Bronchial epithelial cell (primary cell): ENCODE data around the gene USP21. TPM values are rescaled to one million over a fixed set of nuclear protein-coding genes. Genes with fewer than 3 reads are reported as not detected.

Experiments
- DNase-seq: peaks from one replicate; pipeline ENCODE4 v3.0.0-alpha.2; 2010; ENCODE audit warnings: low read depth
- FAIRE-seq: peaks from 2 replicates; lab custom pipeline; 2011; peaks lifted over from hg19 to GRCh38; lab: Jason Lieb, UNC
- H3K27me3 ChIP-seq: 2 replicates; pipeline ENCODE4 v1.5.1; 2011; ENCODE audit warnings: low read length; ENCODE audit not compliant: control insufficient read depth, insufficient read depth
- H3K36me3 ChIP-seq: 2 replicates; pipeline ENCODE4 v1.5.1; 2011; ENCODE audit warnings: low read length; ENCODE audit not compliant: control insufficient read depth, insufficient read depth
- H3K4me3 ChIP-seq: 2 replicates; pipeline ENCODE4 v1.5.1; 2011; ENCODE audit warnings: mild to moderate bottlenecking, low read depth, low read length, control low read depth
- CTCF ChIP-seq: IDR thresholded peaks from 2 replicates; pipeline ENCODE4 v1.5.1; 2011; ENCODE audit warnings: mild to moderate bottlenecking, moderate library complexity, low read length, control low read depth, inconsistent platforms; ENCODE audit not compliant: insufficient read depth, severe bottlenecking
- total RNA-seq: library from RNA; depleted of rRNA; stranded (reverse); fragments of >200 nt; gene quantifications from 2 replicates; pipeline ENCODE4 v1.2.1, GENCODE V29; 2014

The USP21 gene
- total RNA-seq, 1 donor from 2014 or later, result 3.9 TPM

- Histone ChIP-seq H3K4me3 (no peak overlapping the region), H3K36me3 (no peaks in the 10 kb centered on the region), H3K27me3 (no peaks in the 10 kb centered on the region)
- DNase-seq (peak; percentile 11), FAIRE-seq (no peak)
- TF ChIP-seq CTCF, result no peak
Measured at GRCh38 chr1:161198194-161198896, 39.0 kb downstream of the USP21 start.

- TF ChIP-seq CTCF, result no peak
- Histone ChIP-seq H3K36me3 (peaks cover 1% of the 10 kb centered on the region), H3K4me3 (no peak within 1 kb of the TSS), H3K27me3 (no peaks in the 10 kb centered on the region)
- no peak for FAIRE-seq
- DNase-seq, result no peak
Measured at GRCh38 chr1:161198897-161199431, 39.7 kb downstream of the USP21 start, which contains the start of gene ADAMTS4. Gene ADAMTS4 (minus strand): TSS chr1:161199054. CDS start chr1:161198627, 427 bp downstream.

- H3K27me3 ChIP-seq, result no peaks in the 10 kb centered on the region
- no peak for TF ChIP-seq CTCF
- no peak overlapping the region for H3K4me3 ChIP-seq
- DNase-seq (no peak), FAIRE-seq (no peak)
- peaks cover 3% of the 10 kb centered on the region for H3K36me3 ChIP-seq
Measured at GRCh38 chr1:161199506-161200139, 40.3 kb downstream of the USP21 start.

GRCh38 chr1:161200421-161200991 is 41.2 kb downstream of the USP21 start:
- no peak for TF ChIP-seq CTCF
- Histone ChIP-seq H3K36me3 (peaks cover 3% of the 10 kb centered on the region), H3K4me3 (no peak overlapping the region), H3K27me3 (no peaks in the 10 kb centered on the region)
- no peak for DNase-seq
- no peak for FAIRE-seq

GRCh38 chr1:161200992-161201835 is 41.9 kb downstream of the USP21 start:
- peaks cover 3% of the 10 kb centered on the region for H3K36me3 ChIP-seq
- no peak for TF ChIP-seq CTCF
- H3K27me3 ChIP-seq, result no peaks in the 10 kb centered on the region
- no peak for DNase-seq
- no peak overlapping the region for H3K4me3 ChIP-seq
- no peak for FAIRE-seq
